Fibroblast of pulmonary artery (primary cell): ENCODE measurements around the gene FOXN1.

Experiments
- DNase-seq: peaks from one replicate; pipeline ENCODE4 v3.0.0-alpha.2; 2010; ENCODE audit warnings: low read depth
- H3K4me3 ChIP-seq: replicated peaks from 2 replicates; pipeline ENCODE4 v1.5.1; 2011; ENCODE audit warnings: low read depth, mild to moderate bottlenecking, control low read depth, low read length, moderate library complexity
- CTCF ChIP-seq: IDR thresholded peaks from 2 replicates; pipeline ENCODE4 v1.5.1; 2011; ENCODE audit warnings: mild to moderate bottlenecking, control low read depth, low read length, inconsistent platforms; ENCODE audit errors: missing control alignments

Gene FOXN1

GRCh38 chr17:28495635-28496034 lies 10.5 kb upstream of the FOXN1 start:
- TF ChIP-seq CTCF, result no peak

GRCh38 chr17:28497931-28498330 lies 8.2 kb upstream of the FOXN1 start:
- no peak overlapping the region for H3K4me3 ChIP-seq
- DNase-seq, result no peak
- TF ChIP-seq CTCF, result no peak

More at GRCh38 chr17:28495635-28496034, 10.5 kb upstream of the FOXN1 start:
- no peak overlapping the region for H3K4me3 ChIP-seq
- DNase-seq, result no peak

- TF ChIP-seq CTCF, result no peak
- H3K4me3 ChIP-seq, result no peak overlapping the region
- DNase-seq, result no peak
These were observed 7.3 kb upstream of the FOXN1 start for GRCh38 chr17:28498652-28499363.

GRCh38 chr17:28499364-28499664 lies 6.8 kb upstream of the FOXN1 start:
- TF ChIP-seq CTCF, result no peak
- no peak for DNase-seq

GRCh38 chr17:28499684-28500357 lies 6.3 kb upstream of the FOXN1 start:
- H3K4me3 ChIP-seq, result no peak overlapping the region
- no peak for TF ChIP-seq CTCF
- no peak for DNase-seq

More at GRCh38 chr17:28499364-28499664, 6.8 kb upstream of the FOXN1 start:
- no peak overlapping the region for H3K4me3 ChIP-seq

GRCh38 chr17:28500712-28501379 lies 5.3 kb upstream of the FOXN1 start:
- no peak for DNase-seq
- H3K4me3 ChIP-seq, result no peak overlapping the region
- TF ChIP-seq CTCF, result no peak
